Measurements from ENCODE around the gene CARM1. TPM values are rescaled to one million over a fixed set of nuclear protein-coding genes. Genes with fewer than 3 reads are reported as not detected.

Gene CARM1
- total RNA-seq, 2 donors from 2014 or later: 6.3 to 11.7 TPM

DNA sequence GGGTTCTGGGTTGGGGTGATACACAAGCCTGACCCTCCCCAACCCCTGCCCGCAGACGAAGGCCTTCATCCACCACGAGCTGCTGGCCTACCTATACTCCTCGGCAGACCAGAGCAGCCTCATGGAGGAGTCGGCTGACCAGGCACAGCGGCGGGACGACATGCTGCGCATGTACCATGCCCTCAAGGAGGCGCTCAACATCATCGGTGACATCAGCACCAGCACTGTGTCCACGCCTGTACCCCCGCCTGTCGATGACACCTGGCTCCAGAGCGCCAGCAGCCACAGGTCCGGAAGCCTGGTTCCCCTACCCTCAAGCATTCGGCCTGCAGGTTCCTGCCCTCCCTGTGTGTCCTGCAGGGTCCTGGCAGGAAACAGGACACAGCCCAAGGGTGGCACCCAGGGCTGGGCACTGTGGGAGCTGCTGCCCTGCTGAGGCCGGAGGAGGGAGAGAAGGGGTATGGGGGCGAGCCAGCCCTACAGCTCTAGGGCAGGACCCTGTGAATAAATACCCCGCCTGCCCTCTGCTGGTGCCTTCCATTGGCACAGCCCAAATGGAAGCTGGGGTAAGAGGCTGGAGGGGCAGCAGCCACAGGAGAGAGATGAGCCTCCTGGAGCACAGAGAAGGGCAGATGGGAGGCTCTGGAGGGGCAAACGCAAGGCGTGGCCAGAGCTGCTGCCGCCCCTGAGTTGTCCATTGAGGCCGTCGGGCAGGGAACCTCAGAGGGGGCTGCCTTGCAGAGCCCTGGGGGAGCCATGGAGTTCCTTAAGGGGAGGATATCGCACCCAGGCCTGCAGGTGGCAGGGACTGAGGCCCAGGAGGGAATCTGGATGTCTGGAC is 42.2 kb upstream of the CARM1 start:
- Histone ChIP-seq H3K27me3 (no peaks in the 10 kb centered on the region), H3K27ac (no peak overlapping the region), H3K4me1 (no peaks in the 10 kb centered on the region), H3K36me3 (replicated peaks in 1 of 2; ENCODE audit: insufficient read depth in 1 of 2, low read depth in 2 of 2) (peaks cover 9 to 33% of the 10 kb centered on the region in 2 donors), H3K9me3 (no peaks in the 10 kb centered on the region), H3K4me3 (no peak overlapping the region)
- intact Hi-C loops (cut with DNase I): no loop called here
- TF ChIP-seq POLR2A (IDR thresholded peaks at IDR 0.05): no peak
- TF ChIP-seq, protein P1, sequence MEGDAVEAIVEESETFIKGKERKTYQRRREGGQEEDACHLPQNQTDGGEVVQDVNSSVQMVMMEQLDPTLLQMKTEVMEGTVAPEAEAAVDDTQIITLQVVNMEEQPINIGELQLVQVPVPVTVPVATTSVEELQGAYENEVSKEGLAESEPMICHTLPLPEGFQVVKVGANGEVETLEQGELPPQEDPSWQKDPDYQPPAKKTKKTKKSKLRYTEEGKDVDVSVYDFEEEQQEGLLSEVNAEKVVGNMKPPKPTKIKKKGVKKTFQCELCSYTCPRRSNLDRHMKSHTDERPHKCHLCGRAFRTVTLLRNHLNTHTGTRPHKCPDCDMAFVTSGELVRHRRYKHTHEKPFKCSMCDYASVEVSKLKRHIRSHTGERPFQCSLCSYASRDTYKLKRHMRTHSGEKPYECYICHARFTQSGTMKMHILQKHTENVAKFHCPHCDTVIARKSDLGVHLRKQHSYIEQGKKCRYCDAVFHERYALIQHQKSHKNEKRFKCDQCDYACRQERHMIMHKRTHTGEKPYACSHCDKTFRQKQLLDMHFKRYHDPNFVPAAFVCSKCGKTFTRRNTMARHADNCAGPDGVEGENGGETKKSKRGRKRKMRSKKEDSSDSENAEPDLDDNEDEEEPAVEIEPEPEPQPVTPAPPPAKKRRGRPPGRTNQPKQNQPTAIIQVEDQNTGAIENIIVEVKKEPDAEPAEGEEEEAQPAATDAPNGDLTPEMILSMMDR (IDR thresholded peaks at IDR 0.05): peak in 1 of 7 experiments; percentile 5
- 94 to 98% methylated on average over 7 to 24 of the region's 26 CpGs for WGBS, 2 donors
- DNase-seq (no peak), ATAC-seq (no peak)

DNA sequence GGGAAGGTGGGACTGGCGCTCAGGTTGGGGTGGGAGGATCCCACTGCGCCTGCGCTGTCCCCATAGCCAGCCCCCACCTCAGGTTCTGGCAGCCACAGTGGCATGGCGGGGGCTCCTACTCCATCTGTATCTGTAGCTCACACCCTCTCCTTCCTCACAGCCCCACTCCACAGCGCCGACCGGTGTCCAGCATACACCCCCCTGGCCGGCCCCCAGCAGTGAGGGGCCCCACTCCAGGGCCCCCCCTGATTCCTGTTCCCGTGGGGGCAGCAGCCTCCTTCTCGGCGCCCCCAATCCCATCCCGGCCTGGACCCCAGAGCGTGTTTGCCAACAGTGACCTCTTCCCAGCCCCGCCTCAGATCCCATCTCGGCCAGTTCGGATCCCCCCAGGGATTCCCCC is 41.4 kb upstream of the CARM1 start:
- H3K9me3 ChIP-seq: no peaks in the 10 kb centered on the region
- no peak overlapping the region for H3K27ac ChIP-seq
- no peak overlapping the region for H3K4me3 ChIP-seq
- H3K27me3 ChIP-seq: no peaks in the 10 kb centered on the region
- peaks cover 6% of the 10 kb centered on the region for H3K4me1 ChIP-seq
- peaks cover 7 to 25% of the 10 kb centered on the region in 2 donors for H3K36me3 ChIP-seq (replicated peaks in 1 of 2; ENCODE audit: insufficient read depth in 1 of 2, low read depth in 2 of 2)
- WGBS, 2 donors: 87 to 94% methylated on average over 11 to 16 of the region's 16 CpGs
- no peak for ATAC-seq
- TF ChIP-seq, protein P1 (IDR thresholded peaks at IDR 0.05): no peak
- no peak for TF ChIP-seq POLR2A (IDR thresholded peaks at IDR 0.05)
- no peak for DNase-seq
- intact Hi-C loops (cut with DNase I): no loop called here

DNA sequence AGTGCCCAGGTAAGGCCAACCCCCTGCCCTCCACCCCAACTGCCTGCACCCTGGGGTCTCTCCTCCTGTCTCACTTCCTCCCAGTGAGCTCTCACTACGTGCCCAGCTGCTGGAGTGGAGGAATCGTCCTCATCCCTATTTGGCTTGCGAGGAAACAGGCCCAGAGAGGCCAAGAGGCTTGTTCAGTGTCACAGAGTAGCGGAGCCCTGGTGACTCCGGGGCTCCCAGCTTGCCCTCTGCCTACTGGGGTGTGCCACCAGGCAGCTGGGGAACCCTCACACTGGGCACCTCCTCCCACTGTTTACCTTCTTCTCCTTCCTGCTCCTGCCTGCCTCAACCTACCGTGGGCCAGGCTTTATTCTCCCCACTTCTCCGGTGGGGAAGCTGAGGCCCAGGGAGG is 41.0 kb upstream of the CARM1 start:
- intact Hi-C loops (cut with DNase I): no loop called here
- H3K27ac ChIP-seq: no peak overlapping the region
- no peak for TF ChIP-seq POLR2A (IDR thresholded peaks at IDR 0.05)
- TF ChIP-seq, protein P1 (IDR thresholded peaks at IDR 0.05): no peak
- no peak for DNase-seq
- no peak overlapping the region for H3K4me3 ChIP-seq
- WGBS, 2 donors: 82 to 85% methylated on average over 7 of the region's 7 CpGs
- H3K36me3 ChIP-seq (replicated peaks in 1 of 2; ENCODE audit: insufficient read depth in 1 of 2, low read depth in 2 of 2): peaks cover 3 to 22% of the 10 kb centered on the region in 2 donors
- H3K27me3 ChIP-seq: no peaks in the 10 kb centered on the region
- no peak for ATAC-seq
- no peaks in the 10 kb centered on the region for H3K9me3 ChIP-seq
- H3K4me1 ChIP-seq: peaks cover 8% of the 10 kb centered on the region

DNA sequence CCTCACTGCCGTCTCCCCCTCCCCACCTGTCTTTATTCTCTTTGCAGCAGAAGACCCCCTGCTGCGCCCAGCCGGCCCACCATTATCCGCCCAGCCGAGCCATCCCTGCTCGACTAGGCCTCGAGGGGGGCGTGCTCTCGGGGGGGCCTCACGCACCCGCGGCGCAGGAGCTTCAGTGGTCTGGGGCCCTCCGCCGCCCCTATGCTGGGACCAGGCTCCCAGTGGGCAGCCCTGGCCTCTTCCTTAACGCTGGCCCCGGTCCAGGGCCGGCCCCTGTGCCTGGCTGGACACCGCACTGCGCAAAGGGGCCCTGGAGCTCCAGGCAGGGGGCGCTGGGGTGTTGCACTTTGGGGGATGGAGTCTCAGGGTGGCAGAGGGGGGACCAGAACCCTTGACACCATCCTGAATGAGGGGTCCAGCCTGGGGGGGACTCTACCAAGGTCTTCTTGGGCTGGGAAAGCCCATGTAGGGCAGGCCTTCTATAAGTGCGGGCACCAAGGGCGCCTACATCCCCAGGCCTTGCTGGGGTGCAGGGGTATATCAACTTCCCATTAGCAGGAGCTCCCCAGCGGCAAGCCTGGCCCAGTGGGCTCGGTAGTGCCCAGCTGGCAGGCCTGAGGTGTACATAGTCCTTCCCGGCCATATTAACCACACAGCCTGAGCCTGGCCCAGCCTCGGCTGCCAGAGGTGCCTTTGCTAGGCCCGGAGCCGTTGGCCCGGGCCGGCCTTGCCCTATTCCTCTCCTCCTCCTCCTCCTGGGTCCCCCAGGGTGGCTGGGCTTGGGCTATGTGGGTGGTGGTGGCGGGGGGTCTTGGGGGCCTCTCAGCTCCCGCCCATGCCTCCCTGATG is 40.2 kb upstream of the CARM1 start:
- TF ChIP-seq, protein P1 (IDR thresholded peaks at IDR 0.05): no peak
- no peak for TF ChIP-seq POLR2A (IDR thresholded peaks at IDR 0.05)
- Histone ChIP-seq H3K4me1 (peaks cover 8% of the 10 kb centered on the region), H3K27ac (no peak overlapping the region), H3K27me3 (no peaks in the 10 kb centered on the region), H3K36me3 (replicated peaks in 1 of 2; ENCODE audit: insufficient read depth in 1 of 2, low read depth in 2 of 2) (peaks cover 0 to 15% of the 10 kb centered on the region in 2 donors), H3K4me3 (no peak overlapping the region), H3K9me3 (no peaks in the 10 kb centered on the region)
- DNase-seq (no peak), ATAC-seq (no peak)
- WGBS, 2 donors: 84 to 86% methylated on average over 21 to 30 of the region's 33 CpGs
- intact Hi-C loops (cut with DNase I): no loop called here

Data from body of pancreas (tissue), 4 donors.